ENCODE data around the gene STIM1.
"Not testable (repeated sequence)": the region's sequence is repeated elsewhere in the genome, so short reads cannot be mapped to it uniquely, and the experiment has no call there.

STIM1 gene

DNA sequence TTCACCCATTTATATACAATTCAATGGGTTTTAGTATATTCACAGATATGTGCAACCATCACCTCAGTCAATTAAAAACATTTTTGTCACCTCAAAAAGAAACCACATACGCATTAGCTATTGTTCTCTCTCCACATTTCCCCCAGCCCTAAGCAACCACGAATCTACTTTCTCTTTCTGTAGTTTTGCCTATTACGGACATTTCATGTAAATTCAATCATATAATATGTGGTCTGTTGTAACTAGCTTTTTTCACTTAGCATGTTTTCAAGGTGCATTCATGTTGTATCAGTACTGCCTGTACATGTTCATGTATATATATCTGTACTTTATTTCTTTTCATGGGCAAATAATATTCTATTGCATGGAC, 134.4 kb downstream of the STIM1 start:
- DNase-seq, result peak; percentile 10

DNA sequence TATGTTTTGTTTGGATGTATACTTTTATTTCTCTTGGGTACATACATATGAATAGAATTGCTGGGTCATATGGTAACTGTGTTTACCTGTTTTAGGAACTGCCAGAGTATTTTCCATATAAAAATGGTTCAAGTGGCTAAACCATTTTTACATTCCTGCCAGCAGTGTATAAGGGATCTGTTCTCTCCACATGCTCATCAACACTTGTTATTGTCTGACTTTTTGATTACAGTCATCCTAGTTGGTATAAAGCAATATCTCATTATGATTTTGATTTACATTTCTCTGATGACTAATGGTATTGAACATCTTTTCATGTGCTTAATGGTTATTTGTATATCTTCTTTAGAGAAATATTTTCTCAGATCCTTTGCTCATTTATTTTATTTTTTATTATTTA, 134.9 kb downstream of the STIM1 start:
- DNase-seq, result no peak

DNA sequence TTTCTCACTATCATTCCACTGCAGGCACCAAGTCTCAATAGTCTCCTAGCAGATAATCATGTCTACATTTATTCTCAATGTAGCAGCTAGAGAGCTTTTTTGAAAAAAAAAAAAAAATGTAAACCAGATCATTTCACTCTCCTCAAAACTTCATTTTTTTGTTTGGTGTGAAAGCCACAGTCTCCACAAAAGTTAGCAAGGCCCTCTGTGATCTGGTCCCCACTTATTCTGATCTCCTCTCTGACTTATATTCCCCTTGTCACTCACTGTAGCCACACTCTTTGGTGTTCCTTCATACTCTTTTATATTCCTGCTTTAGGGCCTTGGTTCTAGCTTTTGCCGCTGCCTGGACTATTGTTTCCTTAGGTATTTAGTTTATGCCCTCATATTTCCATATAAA, 137.5 kb downstream of the STIM1 start:
- no peak for DNase-seq

DNA sequence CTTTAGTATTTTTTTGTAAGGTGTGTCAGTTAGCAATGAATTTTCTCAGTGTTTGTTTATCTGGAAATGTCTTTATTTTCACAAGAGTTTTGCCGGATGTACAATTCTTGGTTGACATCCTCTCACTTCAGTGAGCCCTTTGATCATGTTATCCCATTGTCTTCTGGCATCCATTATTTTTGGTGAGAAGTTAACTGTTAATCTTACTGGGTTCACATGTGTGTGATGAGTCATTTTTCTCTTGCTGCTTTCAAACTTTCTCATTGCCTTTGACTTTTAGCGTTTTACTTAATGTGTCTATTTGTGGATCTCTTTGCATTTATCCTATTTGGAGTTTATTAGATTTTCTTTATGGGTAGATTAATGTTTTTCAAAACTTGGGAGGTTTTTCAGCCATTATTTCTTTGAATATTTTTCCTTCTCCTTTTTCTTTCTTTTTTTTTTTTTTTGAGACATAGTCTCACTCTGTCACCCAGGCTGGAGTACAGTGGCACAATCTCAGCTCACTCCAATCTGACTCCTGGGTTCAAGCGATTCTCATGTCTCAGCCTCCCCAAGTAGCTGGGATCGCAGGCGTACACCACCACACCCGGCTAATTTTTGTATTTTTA, 138.7 kb downstream of the STIM1 start:
- no peak for DNase-seq

DNA sequence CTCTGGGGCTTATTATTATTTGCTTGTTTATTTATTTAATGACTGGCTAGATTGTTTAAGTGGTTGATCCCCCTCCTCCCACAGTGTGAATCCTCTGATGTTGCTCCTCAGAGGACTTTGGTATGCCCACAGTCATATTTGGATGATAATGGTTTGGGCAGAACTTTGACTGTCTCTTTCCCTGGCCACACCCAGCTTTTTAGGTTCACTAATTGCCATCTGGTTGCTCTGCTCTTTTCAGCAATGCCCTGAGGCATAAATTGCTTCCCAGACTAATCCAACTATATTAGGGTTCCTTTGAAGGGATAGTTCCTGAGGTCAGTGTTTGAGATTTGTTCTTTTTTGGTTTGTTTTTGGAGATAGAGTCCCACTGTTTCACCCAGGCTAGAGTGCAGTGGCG, 139.8 kb downstream of the STIM1 start:
- no peak for DNase-seq

DNA sequence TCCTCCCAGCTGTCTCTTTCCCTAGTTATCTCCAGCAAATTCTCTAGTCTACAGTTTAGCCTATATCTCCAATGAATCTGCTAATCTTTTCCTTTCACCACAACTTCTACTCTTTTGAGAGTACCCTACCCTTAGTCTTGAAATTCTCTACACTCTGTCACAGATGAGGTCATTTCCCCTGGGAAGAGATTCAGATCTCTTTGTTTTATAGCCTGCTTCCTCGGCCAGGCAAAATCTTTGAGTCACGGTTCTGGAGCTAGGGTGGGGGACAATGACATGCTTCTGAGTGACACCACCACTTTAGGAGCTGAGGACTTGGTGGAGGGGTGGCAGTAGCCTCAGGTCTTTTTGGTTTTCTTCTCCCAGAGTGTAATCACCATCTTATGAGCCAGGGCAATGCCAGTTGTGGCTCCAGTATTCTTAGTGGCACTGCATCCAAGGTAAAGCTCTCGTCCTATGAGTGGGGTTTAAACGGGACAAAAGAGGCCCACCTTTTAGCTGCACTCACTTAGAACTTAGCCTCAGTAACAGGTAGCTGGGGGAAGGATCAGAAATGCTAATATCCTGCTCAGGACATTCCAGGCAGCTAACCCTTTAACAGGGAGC, 140.6 kb downstream of the STIM1 start:
- no peak for DNase-seq

DNA sequence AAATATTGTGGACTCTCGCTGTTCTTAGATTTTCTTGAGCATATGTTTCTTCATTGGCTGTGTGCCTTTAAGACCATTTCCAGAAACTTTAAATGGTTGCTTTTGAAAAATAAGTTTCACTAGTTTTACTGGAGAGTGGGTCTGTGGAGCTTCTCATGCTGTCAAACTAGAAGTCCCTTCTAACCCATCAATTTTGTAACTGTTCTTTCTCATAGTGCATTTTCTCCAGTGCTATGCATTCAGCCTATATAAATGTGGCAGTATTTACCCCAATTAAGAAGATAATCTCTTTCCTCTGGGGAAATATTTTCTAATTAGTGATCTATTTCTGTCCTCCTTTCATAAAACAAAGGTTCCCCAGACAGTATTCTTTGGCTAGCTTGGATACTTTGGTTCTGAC, 141.2 kb downstream of the STIM1 start:
- no peak for DNase-seq

DNA sequence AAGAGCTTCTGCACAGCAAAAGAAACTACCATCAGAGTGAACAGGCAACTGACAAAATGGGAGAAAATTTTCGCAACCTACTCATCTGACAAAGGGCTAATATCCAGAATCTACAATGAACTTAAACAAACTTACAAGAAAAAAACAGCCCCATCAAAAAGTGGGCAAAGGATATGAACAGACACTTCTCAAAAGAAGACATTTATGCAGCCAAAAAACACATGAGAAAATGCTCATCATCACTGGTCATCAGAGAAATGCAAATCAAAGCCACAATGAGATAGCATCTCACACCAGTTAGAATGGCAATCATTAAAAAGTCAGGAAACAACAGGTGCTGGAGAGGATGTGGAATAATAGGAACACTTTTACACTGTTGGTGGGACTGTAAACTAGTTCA, 149.3 kb downstream of the STIM1 start:
- not testable (repeated sequence) for DNase-seq

DNA sequence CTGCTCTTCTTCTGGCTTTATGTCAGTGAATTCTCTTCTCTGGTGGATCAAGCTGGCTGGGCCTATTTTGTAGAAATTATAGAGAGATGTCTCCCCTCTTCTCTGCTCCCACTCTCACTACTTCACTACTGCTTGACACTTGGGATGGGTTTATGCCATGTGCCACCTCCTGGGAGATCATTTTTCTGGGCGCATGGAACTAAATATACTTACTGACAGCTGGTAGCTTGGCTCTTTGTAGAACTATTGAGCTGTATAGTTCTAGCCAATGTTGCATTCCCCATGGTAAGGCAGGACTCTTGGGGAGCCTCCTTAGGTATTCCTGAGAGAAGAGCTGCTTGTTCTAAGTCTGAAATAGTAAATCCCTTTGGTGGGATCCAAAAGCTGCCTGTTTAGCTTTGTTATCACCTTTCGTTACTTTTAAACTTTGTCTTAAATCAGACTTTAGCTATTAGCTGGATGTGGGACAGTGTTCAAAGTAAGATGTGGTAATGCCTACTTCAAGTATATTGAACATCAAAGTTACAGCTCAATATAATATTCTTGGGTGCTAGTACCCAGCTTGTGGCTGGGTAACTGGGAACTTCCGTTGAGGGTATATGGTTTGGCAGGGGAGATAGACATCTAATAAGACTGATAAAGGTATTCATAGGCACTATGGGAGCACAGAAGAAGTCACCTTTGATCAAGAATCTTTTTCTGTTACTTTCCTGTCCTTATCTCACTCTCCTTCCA, 151.6 kb downstream of the STIM1 start:
- DNase-seq, result no peak

DNA sequence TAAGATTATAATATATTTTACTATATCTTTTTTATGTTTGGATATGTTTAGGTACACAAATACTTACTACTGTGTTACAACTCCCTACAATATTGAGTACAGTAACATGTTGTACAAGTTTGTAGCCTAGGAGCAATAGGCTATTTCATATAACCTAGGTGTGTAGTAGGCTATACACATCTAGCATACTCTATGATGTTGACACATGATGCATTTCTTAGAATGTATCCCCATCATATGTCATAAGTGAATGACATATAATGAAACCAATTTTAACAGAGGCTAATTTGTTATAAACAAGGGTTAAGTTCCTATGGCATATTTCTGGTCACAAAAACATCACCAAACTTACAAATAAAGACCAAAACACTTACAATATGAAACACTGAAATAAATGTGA, 152.7 kb downstream of the STIM1 start:
- DNase-seq, result no peak

DNA sequence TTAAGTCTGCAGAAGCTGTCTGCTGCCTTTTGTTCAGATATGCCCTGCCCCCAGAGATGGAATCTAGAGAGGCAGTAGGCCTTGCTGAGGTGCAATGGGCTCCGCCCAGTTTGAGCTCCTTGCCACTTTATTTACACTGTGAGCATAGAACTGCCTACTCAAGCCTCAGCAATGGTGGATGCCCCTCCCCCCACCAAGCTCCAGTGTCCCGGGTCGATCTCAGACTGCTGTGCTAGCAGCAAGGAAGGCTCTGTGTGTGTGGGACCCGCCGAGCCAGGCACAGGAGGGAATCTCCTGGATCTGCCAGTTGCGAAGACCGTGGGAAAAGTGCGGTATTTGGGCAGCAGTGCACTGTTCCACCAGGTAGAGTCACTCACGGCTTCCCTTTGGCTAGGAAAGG, 161.1 kb downstream of the STIM1 start:
- DNase-seq, result not testable (repeated sequence)

DNA sequence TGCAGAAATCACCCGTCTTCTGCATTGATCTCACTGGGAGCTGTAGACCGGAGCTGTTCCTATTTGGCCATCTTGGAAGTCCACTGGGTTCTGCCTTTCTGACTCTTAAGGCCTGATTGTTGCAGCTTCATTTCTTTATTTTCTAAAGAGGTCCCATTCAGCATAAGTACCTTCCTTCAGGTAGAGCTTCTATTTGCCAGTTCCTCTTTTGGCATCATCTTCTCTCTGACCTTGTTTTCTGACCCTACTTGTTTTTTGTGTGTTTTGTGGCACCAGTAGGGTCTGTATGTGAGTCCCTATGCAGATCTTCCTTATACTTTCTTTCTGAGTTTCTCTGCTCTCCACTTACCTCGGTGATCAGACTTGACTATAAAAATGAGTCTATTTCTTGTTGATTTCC, 161.7 kb downstream of the STIM1 start:
- DNase-seq, result no peak

DNA sequence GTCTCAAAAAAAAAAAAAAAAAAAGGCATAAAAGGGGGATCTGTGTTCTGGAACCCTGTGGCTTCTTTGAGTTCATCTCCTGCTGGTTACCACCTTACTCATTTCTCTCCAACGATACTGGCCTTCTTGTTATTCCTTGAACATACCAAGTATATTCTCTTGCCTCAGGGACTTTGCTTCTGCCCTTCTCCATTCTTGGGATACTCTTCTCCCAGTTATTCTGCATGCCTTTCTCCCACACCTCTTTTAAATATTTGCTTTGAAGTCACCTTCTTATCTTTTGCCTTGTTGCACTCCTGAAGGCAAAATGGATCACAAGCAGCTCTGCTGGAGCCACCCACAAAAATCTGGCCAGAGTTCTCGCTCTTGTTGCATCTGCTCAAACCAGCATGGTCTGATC, 163.2 kb downstream of the STIM1 start:
- no peak for DNase-seq

DNA sequence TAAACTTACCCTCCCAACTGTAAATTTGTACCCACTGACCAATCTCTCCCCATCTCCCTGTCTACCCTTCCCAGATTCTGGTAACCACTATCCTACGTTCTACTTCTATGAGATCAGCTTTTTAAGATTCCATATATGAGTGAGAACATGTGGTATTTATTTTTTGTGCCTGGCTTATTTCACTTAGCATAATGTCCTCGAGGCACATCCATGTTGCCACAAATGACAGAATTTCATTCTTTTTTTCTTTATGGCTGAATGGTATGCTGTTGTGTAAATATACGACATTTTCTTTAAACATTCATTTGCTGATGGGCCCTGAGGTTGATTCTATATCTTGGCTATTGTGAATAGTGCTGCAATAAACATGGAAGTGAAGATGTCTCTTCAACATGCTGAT, 164.4 kb downstream of the STIM1 start:
- no peak for DNase-seq

DNA sequence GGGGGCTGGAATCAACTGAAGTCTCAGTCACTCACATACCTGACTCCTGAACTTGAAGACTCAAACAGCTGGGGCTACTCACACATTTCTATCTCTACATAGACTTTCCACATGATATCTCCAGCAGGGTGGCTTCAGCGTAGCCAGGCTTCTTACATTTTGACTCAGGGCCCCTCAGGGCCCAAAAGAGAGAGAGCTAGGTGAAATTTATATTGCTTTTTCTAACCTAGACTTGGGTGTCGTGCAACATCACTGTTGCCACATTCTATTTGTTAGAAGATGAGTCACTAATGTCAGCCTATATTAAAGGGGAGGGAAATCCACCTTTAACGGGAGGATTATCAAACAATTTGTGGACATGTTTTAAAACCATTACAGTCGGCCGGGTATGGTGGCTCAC, 167.2 kb downstream of the STIM1 start:
- no peak for DNase-seq

DNA sequence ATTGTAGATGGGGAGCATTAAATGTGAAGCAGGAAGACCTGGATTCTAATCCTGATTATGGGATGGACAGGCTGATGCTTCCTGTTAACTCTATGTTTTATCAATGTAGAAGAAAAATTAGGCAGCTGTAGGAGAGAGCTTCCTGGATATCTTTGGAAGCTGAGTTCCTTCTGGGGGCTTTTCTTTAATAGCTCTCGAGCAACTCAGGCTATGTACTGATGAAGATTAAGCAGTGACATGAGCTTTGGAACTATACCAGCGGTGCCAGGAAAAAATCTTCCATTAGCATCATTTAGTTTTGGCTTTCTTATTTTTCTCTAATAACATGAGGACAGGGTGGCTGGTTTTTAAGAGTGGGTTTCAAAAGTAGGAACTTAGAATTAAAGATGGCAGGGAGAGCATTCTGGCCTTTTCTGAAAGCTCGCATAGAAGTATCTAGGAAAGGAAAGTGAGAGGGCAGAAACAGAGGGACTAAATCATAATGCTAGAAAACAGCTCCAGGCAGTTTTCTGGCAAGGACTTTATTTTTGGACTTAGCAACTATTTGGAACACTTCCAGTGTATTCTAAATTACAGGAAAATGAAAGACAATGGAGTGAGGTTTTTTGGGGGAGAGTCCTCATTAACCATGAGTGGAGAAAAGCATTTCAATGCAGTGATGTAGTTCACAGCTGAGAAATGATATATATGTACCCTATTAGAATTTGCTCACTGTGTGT, 169.9 kb downstream of the STIM1 start:
- no peak for DNase-seq

DNA sequence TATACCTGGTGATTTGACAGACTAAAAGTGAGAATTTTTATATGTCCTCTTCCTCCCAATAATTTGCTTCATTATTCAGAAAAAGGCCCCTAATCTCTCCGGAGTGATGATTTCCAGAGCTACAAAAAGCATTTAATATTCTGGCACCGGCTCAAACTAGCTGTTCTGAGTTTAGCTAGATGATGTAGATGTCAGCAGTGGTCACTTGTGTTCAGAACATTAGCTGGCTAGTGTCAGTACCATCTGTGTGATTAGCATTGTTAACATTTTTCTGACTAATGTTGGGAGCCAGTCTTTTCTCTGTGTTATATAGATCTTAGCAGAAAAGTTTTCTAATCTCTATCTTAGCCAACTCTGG, 170.5 kb downstream of the STIM1 start:
- DNase-seq, result no peak

DNA sequence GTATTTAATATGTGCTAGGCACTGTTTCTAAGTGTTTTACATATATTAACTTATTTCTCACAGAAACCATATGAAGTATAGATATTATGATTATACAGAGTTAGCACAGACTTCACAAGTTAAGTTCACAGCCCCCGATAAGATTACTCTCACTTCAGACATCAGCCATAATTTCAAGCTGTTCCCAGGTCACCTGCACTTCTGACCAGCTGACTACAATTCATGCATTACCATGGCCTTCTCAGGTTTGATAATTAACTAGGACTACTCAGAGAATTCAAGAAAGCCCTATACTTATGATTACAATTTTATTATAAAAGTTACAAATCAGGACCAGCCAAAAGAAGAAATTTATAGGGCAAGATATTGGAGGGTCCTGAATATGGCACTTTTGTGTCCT, 170.9 kb downstream of the STIM1 start:
- DNase-seq, result no peak

DNA sequence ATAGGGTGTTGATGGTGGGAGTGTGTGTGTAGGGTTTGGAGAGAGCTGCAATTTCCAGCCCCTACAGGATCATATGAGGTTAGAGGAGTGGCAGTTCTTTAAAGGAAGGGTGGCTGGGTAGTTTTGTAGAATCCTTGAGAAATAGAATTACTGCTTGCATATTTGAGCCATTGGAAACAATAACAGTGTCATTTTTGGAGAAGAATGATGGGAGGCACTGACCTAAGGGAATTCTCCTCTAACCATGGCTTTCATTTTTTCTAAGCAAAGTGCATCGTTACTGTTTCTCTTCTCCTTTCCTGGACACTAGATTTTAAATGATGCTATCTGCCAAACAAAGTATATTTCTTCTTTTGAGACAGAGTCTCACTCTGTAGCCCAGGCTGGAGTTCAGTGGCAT, 172.3 kb downstream of the STIM1 start:
- no peak for DNase-seq

DNA sequence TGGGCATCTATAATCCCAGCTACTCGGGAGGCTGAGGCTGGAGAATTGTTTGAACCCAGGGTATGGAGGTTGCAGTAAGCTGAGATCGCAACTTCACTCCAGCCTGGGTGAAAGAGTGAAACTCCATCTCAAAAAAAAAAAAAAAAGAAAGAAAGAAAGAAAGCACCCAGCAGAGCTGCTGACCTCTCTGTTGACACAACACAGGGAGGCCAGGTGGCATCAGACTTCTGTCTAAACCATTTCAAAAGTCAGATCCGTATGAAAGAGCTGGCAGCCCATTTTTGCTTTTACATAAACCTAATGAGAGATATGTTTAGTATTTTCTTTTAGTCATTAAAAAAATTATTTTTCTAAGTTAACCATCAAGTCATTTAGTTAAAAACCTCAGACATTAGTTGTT, 174.7 kb downstream of the STIM1 start:
- no peak for DNase-seq

DNA sequence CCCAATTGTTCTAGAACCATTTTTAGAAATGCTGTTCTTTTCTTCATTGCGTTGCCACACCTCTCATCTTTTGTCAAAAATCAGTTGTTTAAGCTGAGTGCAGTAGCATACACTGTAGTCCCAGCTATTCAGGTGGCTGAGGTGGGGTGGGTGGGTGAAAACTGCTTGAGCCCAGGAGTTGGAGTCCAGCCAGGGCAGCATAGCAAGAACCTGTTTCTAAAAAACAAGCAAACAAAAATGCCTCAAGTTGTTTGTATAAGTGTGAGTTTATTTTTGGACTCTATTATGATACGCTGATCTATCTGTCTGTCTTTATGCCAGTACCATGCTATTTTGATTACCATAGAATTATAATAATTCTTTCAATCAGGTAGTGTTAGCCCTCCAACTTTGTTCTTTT, 176.6 kb downstream of the STIM1 start:
- no peak for DNase-seq

DNA sequence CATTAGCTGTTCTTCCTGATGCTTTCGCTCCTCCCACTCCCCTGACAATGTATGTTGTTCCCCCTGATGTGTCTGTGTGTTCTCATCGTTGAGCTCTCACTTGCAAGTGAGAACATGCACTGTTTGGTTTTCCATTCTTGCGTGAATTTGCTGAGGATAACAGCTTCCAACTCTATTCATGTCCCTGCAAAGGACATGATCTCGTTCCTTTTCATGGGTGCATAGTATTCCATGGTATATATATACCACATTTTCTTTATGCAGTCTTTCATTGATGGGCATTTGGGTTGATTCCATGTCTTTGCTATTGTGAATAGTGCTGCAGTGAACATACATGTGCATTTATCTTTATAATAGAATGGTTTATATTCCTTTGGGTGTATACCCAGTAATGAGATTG, 180.5 kb downstream of the STIM1 start:
- DNase-seq, result no peak

DNA sequence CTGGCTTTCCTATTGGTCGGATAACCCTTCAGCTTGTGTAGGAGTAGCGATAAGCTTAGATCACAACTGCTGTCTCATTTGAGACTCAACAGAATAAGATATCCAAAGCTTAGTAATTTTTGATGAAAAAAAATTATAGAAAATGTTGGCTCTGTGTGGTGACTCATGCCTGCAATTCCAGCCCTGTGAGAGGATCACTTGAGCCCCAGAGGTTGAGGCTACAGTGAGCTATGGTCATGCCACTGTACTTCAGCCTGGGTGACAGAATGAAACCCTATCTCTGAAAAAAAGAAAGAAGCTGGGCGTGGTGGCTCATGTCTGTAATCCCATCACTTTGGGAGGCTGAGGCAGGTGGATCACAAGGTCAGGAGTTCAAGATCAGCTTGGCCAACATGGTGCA, 183.5 kb downstream of the STIM1 start:
- DNase-seq, result no peak

DNA sequence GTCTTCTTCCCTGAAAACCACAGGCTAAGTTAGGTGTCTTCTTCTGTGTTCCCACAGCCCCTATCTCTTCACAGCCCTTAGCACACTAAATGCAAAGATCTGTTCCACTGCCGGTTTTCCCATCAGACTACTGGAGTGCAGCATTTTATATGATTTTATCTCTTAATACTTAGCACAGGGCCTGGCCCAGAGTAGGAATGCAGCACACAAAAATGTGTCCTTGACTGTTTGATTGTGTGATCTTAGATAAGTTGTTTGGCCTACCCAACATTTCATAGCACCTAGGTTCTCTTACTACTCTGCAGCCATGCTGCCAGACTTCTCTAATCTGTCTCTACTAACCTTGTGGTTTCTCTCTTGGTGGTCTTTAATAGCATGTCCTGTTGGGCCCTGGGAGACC, 185.0 kb downstream of the STIM1 start:
- DNase-seq, result no peak
